Measurements from ENCODE around the gene OR8J1. TPM values are rescaled to one million over a fixed set of nuclear protein-coding genes. Genes with fewer than 3 reads are reported as not detected.

Gene OR8J1
- total RNA-seq, 4 donors from 2014 or later, result not detected

DNA sequence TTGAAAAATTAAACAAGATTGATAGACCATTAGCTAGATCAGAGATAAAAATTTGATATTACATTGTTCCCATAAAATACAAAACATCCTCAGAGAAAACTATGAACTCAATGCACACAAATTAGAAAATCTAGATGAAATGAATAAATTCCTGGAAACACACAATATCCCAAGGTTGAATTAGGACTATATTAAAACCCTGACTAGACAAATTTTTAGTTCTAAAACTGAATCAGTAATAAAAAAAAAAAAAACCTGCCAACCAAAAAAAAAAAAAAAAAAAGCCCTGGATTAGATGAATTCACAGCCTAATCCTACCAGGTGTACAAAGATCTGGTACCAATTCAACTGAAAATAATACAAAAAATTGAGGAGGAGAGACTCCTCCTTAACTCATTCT lies 13.8 kb upstream of the OR8J1 start:
- Histone ChIP-seq H3K36me3 (no peaks in the 10 kb centered on the region), H3K4me1 (no peaks in the 10 kb centered on the region), H3K4me3 (no peak overlapping the region), H3K27me3 (no peaks in the 10 kb centered on the region), H3K9me3 (peaks cover 0 to 14% (median 0%) of the 10 kb centered on the region in 4 donors), H3K27ac (no peak overlapping the region)
- no peak for DNase-seq (ENCODE audit: low spot score in 2 of 2)
- TF ChIP-seq, protein P1, sequence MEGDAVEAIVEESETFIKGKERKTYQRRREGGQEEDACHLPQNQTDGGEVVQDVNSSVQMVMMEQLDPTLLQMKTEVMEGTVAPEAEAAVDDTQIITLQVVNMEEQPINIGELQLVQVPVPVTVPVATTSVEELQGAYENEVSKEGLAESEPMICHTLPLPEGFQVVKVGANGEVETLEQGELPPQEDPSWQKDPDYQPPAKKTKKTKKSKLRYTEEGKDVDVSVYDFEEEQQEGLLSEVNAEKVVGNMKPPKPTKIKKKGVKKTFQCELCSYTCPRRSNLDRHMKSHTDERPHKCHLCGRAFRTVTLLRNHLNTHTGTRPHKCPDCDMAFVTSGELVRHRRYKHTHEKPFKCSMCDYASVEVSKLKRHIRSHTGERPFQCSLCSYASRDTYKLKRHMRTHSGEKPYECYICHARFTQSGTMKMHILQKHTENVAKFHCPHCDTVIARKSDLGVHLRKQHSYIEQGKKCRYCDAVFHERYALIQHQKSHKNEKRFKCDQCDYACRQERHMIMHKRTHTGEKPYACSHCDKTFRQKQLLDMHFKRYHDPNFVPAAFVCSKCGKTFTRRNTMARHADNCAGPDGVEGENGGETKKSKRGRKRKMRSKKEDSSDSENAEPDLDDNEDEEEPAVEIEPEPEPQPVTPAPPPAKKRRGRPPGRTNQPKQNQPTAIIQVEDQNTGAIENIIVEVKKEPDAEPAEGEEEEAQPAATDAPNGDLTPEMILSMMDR (IDR thresholded peaks at IDR 0.05), result no peak
- no peak for TF ChIP-seq EP300 (IDR thresholded peaks at IDR 0.05)
- no peak for TF ChIP-seq POLR2A (IDR thresholded peaks at IDR 0.05)

DNA sequence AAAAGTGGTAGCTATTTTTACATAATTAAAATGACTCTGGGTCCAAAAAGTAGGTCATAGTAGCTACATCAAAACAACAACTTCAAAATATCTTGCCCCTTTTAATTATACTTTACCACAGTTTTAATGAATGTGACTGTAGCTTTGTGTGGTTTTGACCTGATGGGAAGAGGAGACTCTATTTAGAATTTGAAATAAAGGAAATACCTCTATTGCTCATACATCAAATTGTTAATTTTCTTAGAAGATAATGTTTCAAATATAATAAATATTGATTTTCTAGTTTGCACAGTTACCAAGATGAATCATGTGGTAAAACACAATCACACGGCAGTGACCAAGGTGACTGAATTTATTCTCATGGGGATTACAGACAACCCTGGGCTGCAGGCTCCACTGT lies 8.4 kb upstream of the OR8J1 start, which contains the start of gene OR8K1:
TSS of gene OR8K1 (plus strand) at position 301 of the 400 bp plus-strand sequence. CDS start at position 301, 0 bp downstream.
- Histone ChIP-seq H3K36me3 (no peaks in the 10 kb centered on the region), H3K9me3 (no peaks in the 10 kb centered on the region), H3K4me3 (no peak within 1 kb of the TSS), H3K27ac (no peak within 1 kb of the TSS), H3K4me1 (no peaks in the 10 kb centered on the region), H3K27me3 (no peaks in the 10 kb centered on the region)
- DNase-seq (ENCODE audit: low spot score in 2 of 2), result no peak
- 82 to 91% methylated on average over 1 of the region's 1 CpG for WGBS, 2 donors
- TF ChIP-seq POLR2A (IDR thresholded peaks at IDR 0.05) (no peak), EP300 (IDR thresholded peaks at IDR 0.05) (no peak)
- TF ChIP-seq, protein P1 (IDR thresholded peaks at IDR 0.05), result no peak

DNA sequence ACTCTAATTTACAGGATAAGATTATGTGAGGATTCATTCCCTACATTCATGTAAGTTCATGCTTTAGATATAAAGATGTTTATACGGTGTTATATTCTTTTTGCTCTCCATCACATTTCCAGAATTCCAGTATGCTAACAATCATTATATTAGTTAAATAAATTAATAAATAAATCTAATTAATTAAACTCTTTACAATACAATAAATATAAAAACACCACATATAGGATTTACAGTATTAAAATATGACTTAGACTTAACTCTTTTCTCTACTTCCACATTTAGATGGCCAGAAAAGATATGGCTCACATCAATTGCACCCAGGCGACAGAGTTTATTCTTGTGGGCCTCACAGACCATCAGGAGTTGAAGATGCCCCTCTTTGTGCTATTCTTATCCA lies 21.2 kb downstream of the OR8J1 start, which contains the start of gene OR8U1:
TSS of gene OR8U1 (plus strand) at position 301 of the 400 bp plus-strand sequence. CDS start at position 301, 0 bp downstream.
- no peak for TF ChIP-seq POLR2A (IDR thresholded peaks at IDR 0.05)
- TF ChIP-seq, protein P1 (IDR thresholded peaks at IDR 0.05), result no peak
- TF ChIP-seq EP300 (IDR thresholded peaks at IDR 0.05), result no peak
- Histone ChIP-seq H3K27me3 (no peaks in the 10 kb centered on the region), H3K36me3 (no peaks in the 10 kb centered on the region), H3K4me3 (no peak within 1 kb of the TSS), H3K4me1 (no peaks in the 10 kb centered on the region), H3K9me3 (no peaks in the 10 kb centered on the region), H3K27ac (no peak within 1 kb of the TSS)
- 71 to 86% methylated on average over 2 of the region's 2 CpGs for WGBS, 2 donors
- DNase-seq (ENCODE audit: low spot score in 2 of 2), result no peak

DNA sequence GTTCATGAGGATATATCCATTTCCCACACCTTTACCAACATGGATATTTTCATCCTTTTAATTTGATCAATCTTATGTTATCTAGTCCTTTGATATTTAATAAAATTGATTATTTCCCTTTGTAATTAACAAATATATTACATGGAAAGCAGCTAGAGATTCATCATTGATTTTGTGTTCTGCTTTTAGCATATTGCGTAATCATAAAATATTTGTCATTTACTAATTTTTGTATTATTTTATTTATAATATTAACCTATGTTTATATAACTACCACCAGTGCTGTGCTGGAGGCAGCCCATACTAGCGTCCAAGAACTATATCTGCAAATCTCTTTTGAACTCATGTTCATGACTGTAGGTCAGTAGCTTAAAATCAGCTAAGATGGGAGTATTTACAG lies 26.0 kb downstream of the OR8J1 start:
- H3K27me3 ChIP-seq, result no peaks in the 10 kb centered on the region
- no peaks in the 10 kb centered on the region for H3K4me1 ChIP-seq
- H3K27ac ChIP-seq, result no peak overlapping the region
- no peak for DNase-seq (ENCODE audit: low spot score in 2 of 2)
- no peaks in the 10 kb centered on the region for H3K9me3 ChIP-seq
- TF ChIP-seq, protein P1 (IDR thresholded peaks at IDR 0.05), result no peak
- TF ChIP-seq POLR2A (IDR thresholded peaks at IDR 0.05) (no peak), EP300 (IDR thresholded peaks at IDR 0.05) (no peak)
- no peaks in the 10 kb centered on the region for H3K36me3 ChIP-seq
- H3K4me3 ChIP-seq, result no peak overlapping the region
- 84 to 90% methylated on average over 2 of the region's 2 CpGs for WGBS, 2 donors

DNA sequence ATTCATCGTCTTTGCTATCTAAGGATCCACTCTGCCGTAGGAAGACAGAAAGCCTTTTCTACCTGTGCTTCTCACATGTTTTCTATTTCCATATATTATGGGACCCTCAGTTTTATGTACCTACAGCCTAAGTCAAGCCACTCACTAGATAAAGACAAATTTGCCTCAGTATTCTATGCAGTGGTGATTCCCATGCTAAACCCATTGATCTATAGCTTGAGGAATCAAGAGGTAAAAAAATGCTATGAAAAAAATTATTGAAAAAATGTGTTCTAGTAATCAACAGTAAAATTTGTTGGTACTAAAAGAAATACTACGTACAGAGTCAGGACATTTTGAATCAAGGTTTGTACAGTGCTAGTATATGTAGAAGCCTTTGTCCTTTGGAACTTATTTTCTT lies 40.3 kb downstream of the OR8J1 start:
- Histone ChIP-seq H3K4me3 (no peak overlapping the region), H3K27me3 (no peaks in the 10 kb centered on the region), H3K4me1 (no peaks in the 10 kb centered on the region), H3K36me3 (no peaks in the 10 kb centered on the region), H3K27ac (no peak overlapping the region), H3K9me3 (no peaks in the 10 kb centered on the region)
- TF ChIP-seq EP300 (IDR thresholded peaks at IDR 0.05) (no peak), POLR2A (IDR thresholded peaks at IDR 0.05) (no peak)
- TF ChIP-seq, protein P1 (IDR thresholded peaks at IDR 0.05), result no peak
- DNase-seq (ENCODE audit: low spot score in 2 of 2), result no peak
- WGBS, 2 donors, result 93 to 94% methylated on average over 3 of the region's 3 CpGs
